Fibroblast of lung (primary cell): ENCODE measurements around the gene CALCOCO2. TPM values are rescaled to one million over a fixed set of nuclear protein-coding genes. Genes with fewer than 3 reads are reported as not detected.
A peak's percentile ranks its signal among the peaks of the same experiment; 100 is the strongest.

ENCODE experiments used
- DNase-seq, 2 donors: peaks; one replicate each; pipeline versions ENCODE4 v3.0.0 to v3.0.0-alpha.2; 2010; ENCODE audit warnings: low read depth in 2 of 2
- H2AFZ ChIP-seq: 2 replicates; pipeline ENCODE4 v1.5.1; 2012; ENCODE audit warnings: low read length, control low read depth, inconsistent platforms
- H3K27ac ChIP-seq: 2 replicates; pipeline ENCODE4 v1.5.1; 2011; ENCODE audit warnings: low read length, control low read depth; ENCODE audit not compliant: insufficient read depth
- H3K27me3 ChIP-seq: 2 replicates; pipeline ENCODE4 v1.5.1; 2011; ENCODE audit warnings: mild to moderate bottlenecking, low read length; ENCODE audit not compliant: control insufficient read depth, insufficient read depth
- H3K36me3 ChIP-seq: 2 replicates; pipeline ENCODE4 v1.5.1; 2011; ENCODE audit warnings: low read length; ENCODE audit not compliant: control insufficient read depth, insufficient read depth
- H3K4me1 ChIP-seq: 2 replicates; pipeline ENCODE4 v1.5.1; 2011; ENCODE audit warnings: low read length; ENCODE audit not compliant: control insufficient read depth, insufficient read depth; ENCODE audit errors: extremely low read depth
- H3K4me2 ChIP-seq: 2 replicates; pipeline ENCODE4 v1.5.1; 2011; ENCODE audit warnings: low read length, control low read depth; ENCODE audit not compliant: insufficient read depth; ENCODE audit errors: extremely low read depth
- H3K4me3 ChIP-seq, 4 experiments: fragments of 200-600 bp in 1 of 4; sonication (generic) in 1 of 4; replicated peaks in 1 of 4; 2 replicates each; pipeline ENCODE4 v1.5.1; 2011 to 2016; ENCODE audit warnings: low read length in 4 of 4, low read depth in 3 of 4, mild to moderate bottlenecking in 3 of 4, control low read depth in 2 of 4, inconsistent platforms in 1 of 4, mixed read lengths in 1 of 4; ENCODE audit not compliant: insufficient read depth in 1 of 4; ENCODE audit errors: control extremely low read depth in 1 of 4
- H3K79me2 ChIP-seq: 2 replicates; pipeline ENCODE4 v1.5.1; 2012; ENCODE audit warnings: mild to moderate bottlenecking, low read length, inconsistent platforms; ENCODE audit not compliant: control insufficient read depth, insufficient read depth
- H3K9ac ChIP-seq: 2 replicates; pipeline ENCODE4 v1.5.1; 2011; ENCODE audit warnings: mild to moderate bottlenecking, low read length, control low read depth; ENCODE audit not compliant: insufficient read depth
- H3K9me3 ChIP-seq: 2 replicates; pipeline ENCODE4 v1.5.1; 2012; ENCODE audit warnings: low read depth, low read length; ENCODE audit not compliant: control insufficient read depth, insufficient read depth
- H4K20me1 ChIP-seq: 2 replicates; pipeline ENCODE4 v1.5.1; 2011; ENCODE audit warnings: low read length; ENCODE audit not compliant: control insufficient read depth, insufficient read depth; ENCODE audit errors: extremely low read depth
- EZH2 ChIP-seq: IDR thresholded peaks from 2 replicates; pipeline ENCODE4 v1.5.1; 2012; ENCODE audit warnings: low read length, control low read depth, mild to moderate bottlenecking; ENCODE audit errors: missing control alignments
- polyA plus RNA-seq, 2 donors: library from polyadenylated mRNA; depleted of rRNA in 1 of 2; stranded (reverse) in 1 of 2; unstranded in 1 of 2; fragments of >200 nt; gene quantifications; 2 replicates each; pipeline ENCODE4 v1.2.1, GENCODE V29; 2011 to 2012; ENCODE audit warnings: missing spikeins in 1 of 2
- total RNA-seq: library from RNA; depleted of rRNA; stranded (reverse); fragments of >200 nt; gene quantifications from 2 replicates; pipeline ENCODE4 v1.2.1, GENCODE V29; 2014
- TF ChIP-seq, protein P1 (sequence below), 2 donors: IDR thresholded peaks in 1 of 2; conservative IDR thresholded peaks in 1 of 2; 1 replicate in 1 of 2; 2 replicates in 1 of 2; pipeline ENCODE4 v1.5.1; 2011 to 2012; ENCODE audit warnings: low read length in 2 of 2, control low read depth in 1 of 2, inconsistent platforms in 1 of 2, low read depth in 1 of 2, mild to moderate bottlenecking in 1 of 2

CALCOCO2 gene
- total and polyA plus RNA-seq, 2 donors (not counting 1 experiment from before 2014, with no cell fraction given), result 65.1 to 164 TPM

DNA sequence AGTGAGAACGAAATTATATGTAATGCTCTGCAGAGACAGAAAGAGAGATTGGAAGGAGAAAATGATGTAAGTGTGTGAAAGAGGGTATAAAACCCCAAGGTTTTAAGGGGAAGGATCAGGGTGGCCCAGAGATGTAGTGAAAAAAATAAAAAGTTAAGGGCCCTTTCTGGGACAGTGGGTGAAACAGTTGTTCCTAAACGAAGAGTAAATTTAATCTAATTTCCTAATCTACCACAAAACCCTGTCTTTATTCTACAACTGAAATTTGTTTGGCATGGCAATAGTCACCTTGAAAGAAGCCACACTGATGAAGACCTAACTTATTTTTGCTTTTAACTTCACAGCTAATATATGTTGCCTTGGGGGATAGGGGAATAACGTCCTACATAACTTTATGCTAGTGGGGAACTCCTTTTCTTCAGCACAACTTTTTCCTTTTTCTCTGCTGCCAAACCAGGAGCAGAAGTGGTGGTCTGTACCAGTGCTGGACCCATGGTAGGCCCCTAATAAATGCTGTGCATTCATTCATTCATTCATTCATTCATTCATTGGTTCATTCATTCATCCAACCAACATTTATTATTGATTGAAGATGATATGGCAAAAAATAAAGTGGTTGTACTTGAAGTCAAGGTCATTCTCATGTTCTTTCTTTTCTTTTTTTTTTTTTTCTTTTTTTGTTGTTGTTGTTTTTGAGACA lies 25.4 kb downstream of the CALCOCO2 start:
- Histone ChIP-seq H3K9ac (no peak overlapping the region), H3K9me3 (no peaks in the 10 kb centered on the region), H3K27ac (no peak overlapping the region), H3K4me2 (no peak overlapping the region), H3K79me2 (no peaks in the 10 kb centered on the region), H3K36me3 (peaks cover 11% of the 10 kb centered on the region), H4K20me1 (no peaks in the 10 kb centered on the region), H3K27me3 (no peaks in the 10 kb centered on the region), H3K4me3 (no peak overlapping the region), H2AFZ (no peak overlapping the region), H3K4me1 (no peaks in the 10 kb centered on the region)
- no peak for DNase-seq
- no peak for TF ChIP-seq EZH2
- TF ChIP-seq, protein P1, sequence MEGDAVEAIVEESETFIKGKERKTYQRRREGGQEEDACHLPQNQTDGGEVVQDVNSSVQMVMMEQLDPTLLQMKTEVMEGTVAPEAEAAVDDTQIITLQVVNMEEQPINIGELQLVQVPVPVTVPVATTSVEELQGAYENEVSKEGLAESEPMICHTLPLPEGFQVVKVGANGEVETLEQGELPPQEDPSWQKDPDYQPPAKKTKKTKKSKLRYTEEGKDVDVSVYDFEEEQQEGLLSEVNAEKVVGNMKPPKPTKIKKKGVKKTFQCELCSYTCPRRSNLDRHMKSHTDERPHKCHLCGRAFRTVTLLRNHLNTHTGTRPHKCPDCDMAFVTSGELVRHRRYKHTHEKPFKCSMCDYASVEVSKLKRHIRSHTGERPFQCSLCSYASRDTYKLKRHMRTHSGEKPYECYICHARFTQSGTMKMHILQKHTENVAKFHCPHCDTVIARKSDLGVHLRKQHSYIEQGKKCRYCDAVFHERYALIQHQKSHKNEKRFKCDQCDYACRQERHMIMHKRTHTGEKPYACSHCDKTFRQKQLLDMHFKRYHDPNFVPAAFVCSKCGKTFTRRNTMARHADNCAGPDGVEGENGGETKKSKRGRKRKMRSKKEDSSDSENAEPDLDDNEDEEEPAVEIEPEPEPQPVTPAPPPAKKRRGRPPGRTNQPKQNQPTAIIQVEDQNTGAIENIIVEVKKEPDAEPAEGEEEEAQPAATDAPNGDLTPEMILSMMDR (conservative IDR thresholded peaks at IDR 0.05 in 1 of 2, IDR thresholded peaks at IDR 0.05 in 1 of 2; ENCODE audit: low read depth in 1 of 2, low read length in 2 of 2), result no peak

GRCh38 chr17:48860034-48860433 lies 29.2 kb downstream of the CALCOCO2 start:
- Histone ChIP-seq H3K9me3 (no peaks in the 10 kb centered on the region), H3K9ac (no peak overlapping the region), H4K20me1 (no peaks in the 10 kb centered on the region), H3K27me3 (no peaks in the 10 kb centered on the region), H3K27ac (no peak overlapping the region), H3K4me3 (no peak overlapping the region), H3K4me2 (no peak overlapping the region), H3K79me2 (no peaks in the 10 kb centered on the region), H2AFZ (no peak overlapping the region), H3K36me3 (peaks cover 11% of the 10 kb centered on the region), H3K4me1 (no peaks in the 10 kb centered on the region)
- no peak for DNase-seq
- no peak for TF ChIP-seq EZH2
- TF ChIP-seq, protein P1 (conservative IDR thresholded peaks at IDR 0.05 in 1 of 2, IDR thresholded peaks at IDR 0.05 in 1 of 2; ENCODE audit: low read depth in 1 of 2, low read length in 2 of 2), result peak in 1 of 2 donors; percentile 21

DNA sequence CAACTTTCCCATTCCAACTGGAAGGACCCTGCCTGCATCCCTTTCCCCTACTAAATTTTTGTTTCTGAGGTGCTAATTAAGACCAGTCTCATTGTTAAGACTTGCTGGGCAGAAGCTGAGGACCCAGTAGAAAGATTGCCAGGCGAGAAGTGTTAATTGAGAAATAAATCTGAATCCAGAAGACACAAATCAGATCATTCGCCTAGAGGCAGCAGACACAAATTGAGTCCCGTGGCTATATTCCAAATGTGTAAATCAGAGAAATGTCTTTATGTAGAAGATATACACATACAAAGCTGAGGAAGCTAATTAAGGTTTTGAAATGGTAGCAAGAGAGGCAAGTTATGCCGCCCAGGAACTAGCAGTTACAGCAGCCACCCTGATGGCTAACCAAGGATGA lies 29.6 kb downstream of the CALCOCO2 start:
- no peak overlapping the region for H3K4me3 ChIP-seq
- H3K27ac ChIP-seq, result no peak overlapping the region
- DNase-seq, result no peak
- H3K79me2 ChIP-seq, result no peaks in the 10 kb centered on the region
- no peaks in the 10 kb centered on the region for H3K9me3 ChIP-seq
- no peak overlapping the region for H3K9ac ChIP-seq
- H3K36me3 ChIP-seq, result peaks cover 10% of the 10 kb centered on the region
- no peak overlapping the region for H3K4me2 ChIP-seq
- no peaks in the 10 kb centered on the region for H3K27me3 ChIP-seq
- no peak for TF ChIP-seq EZH2
- TF ChIP-seq, protein P1 (conservative IDR thresholded peaks at IDR 0.05 in 1 of 2, IDR thresholded peaks at IDR 0.05 in 1 of 2; ENCODE audit: low read depth in 1 of 2, low read length in 2 of 2), result no peak
- no peak overlapping the region for H2AFZ ChIP-seq
- no peaks in the 10 kb centered on the region for H4K20me1 ChIP-seq
- no peaks in the 10 kb centered on the region for H3K4me1 ChIP-seq
